ENCODE data around the gene ZNF157. TPM values are rescaled to one million over a fixed set of nuclear protein-coding genes. Genes with fewer than 3 reads are reported as not detected.

The ZNF157 gene
- total and polyA plus RNA-seq, 2 experiments from 2014 or later: 0.68 to 1.5 TPM

- TF ChIP-seq ZNF462 (CRISPR knock-in tag; IDR thresholded peaks at IDR 0.05) (no peak), CTCF (conservative IDR thresholded peaks at IDR 0.05; ENCODE audit: low read depth in 2 of 2) (no peak), EZH2 (IDR thresholded peaks at IDR 0.05; ENCODE audit: low read depth, unreplicated experiment) (no peak)
These were observed 9.8 kb upstream of the ZNF157 start (continued) for GRCh38 chrX:47360423-47361179.

GRCh38 chrX:47361538-47362511, 8.6 kb upstream of the ZNF157 start:
- Histone ChIP-seq H4K20me1 (replicated peaks; ENCODE audit: insufficient read depth) (no peaks in the 10 kb centered on the region), H3K36me3 (ENCODE audit: insufficient read depth) (no peaks in the 10 kb centered on the region), H3K9me2 (ENCODE audit: insufficient read depth) (no peaks in the 10 kb centered on the region), H3F3A (replicated peaks; ENCODE audit: low read depth) (no peaks in the 10 kb centered on the region), H2AFZ (no peak overlapping the region), H3K79me2 (replicated peaks; ENCODE audit: insufficient read depth) (no peaks in the 10 kb centered on the region), H3K27me3 (ENCODE audit: insufficient read depth) (no peaks in the 10 kb centered on the region), H3K27ac (ENCODE audit: low read depth) (peak overlapping the region; percentile 81), H3K4me1 (ENCODE audit: insufficient read depth) (0 out of 2 replicates have a peak, but pooled peaks cover 3% of the 10 kb centered on the region), H3K4me2 (peak overlapping the region; percentile 39), H3K4me3 (peak overlapping the region; percentile 38)
- ATAC-seq (peak; percentile 88), DNase-seq (ENCODE audit: low spot score) (peak; percentile 95)
- Mint-ChIP-seq H3K4me1 (peaks cover 11% of the 10 kb centered on the region), H3K4me3 (peak overlapping the region; percentile 84), H3K36me3 (ENCODE audit: low read depth) (no peaks in the 10 kb centered on the region), H3K9me3 (no peaks in the 10 kb centered on the region; the same call in 1 of the 3 replicates), H3K27ac (peak overlapping the region; percentile 98), H3K27me3 (ENCODE audit: insufficient read depth, low read depth, poor library complexity) (peaks cover 2% of the 10 kb centered on the region)
- no peak for TF ChIP-seq ZNF114 (CRISPR knock-in tag; IDR thresholded peaks at IDR 0.05)
- TF ChIP-seq NANOG (IDR thresholded peaks at IDR 0.05; ENCODE audit: borderline replicate concordance): no peak
- TF ChIP-seq EZH2 (IDR thresholded peaks at IDR 0.05; ENCODE audit: low read depth, unreplicated experiment): no peak
- 0 out of 2 replicates have a peak, but pooled peaks have one; percentile 2 for TF ChIP-seq CREB1 (CRISPR knock-in tag; IDR thresholded peaks at IDR 0.05; ENCODE audit: low read depth)

Measured in GM23338 (cell line).